Duodenal mucosa (tissue), 2 donors: Measurements from ENCODE around the gene OPA1.

Experiments
- H3K27ac ChIP-seq: one replicate; pipeline ENCODE4 v1.7.0; 2013; ENCODE audit warnings: low read depth, low read length
- H3K27me3 ChIP-seq, 2 donors: one replicate each; pipeline ENCODE4 v1.7.0; 2013; ENCODE audit warnings: low read length in 2 of 2, control low read depth in 1 of 2; ENCODE audit not compliant: insufficient read depth in 2 of 2, control insufficient read depth in 1 of 2
- H3K36me3 ChIP-seq, 2 donors: one replicate each; pipeline ENCODE4 v1.7.0; 2013; ENCODE audit warnings: low read length in 2 of 2, control low read depth in 1 of 2; ENCODE audit not compliant: insufficient read depth in 2 of 2, control insufficient read depth in 1 of 2
- H3K4me1 ChIP-seq, 2 donors: one replicate each; pipeline ENCODE4 v1.7.0; 2013; ENCODE audit warnings: low read length in 2 of 2, control low read depth in 1 of 2; ENCODE audit not compliant: insufficient read depth in 2 of 2, control insufficient read depth in 1 of 2
- H3K4me3 ChIP-seq, 2 donors: one replicate each; pipeline ENCODE4 v1.7.0; 2013; ENCODE audit warnings: low read length in 2 of 2, low read depth in 1 of 2
- H3K9ac ChIP-seq, 2 donors: one replicate each; pipeline ENCODE4 v1.7.0; 2013; ENCODE audit warnings: low read length in 2 of 2, low read depth in 1 of 2
- H3K9me3 ChIP-seq, 2 donors: one replicate each; pipeline ENCODE4 v1.7.0; 2013; ENCODE audit warnings: low read length in 2 of 2, control low read depth in 1 of 2; ENCODE audit not compliant: control insufficient read depth in 1 of 2

OPA1 gene

GRCh38 chr3:193693774-193694173 is 100.8 kb downstream of the OPA1 start:
- Histone ChIP-seq H3K27me3 (no peaks in the 10 kb centered on the region), H3K4me1 (peaks cover 8 to 9% of the 10 kb centered on the region in 2 donors), H3K4me3 (no peak overlapping the region), H3K9me3 (no peaks in the 10 kb centered on the region), H3K27ac (no peak overlapping the region), H3K9ac (no peak overlapping the region), H3K36me3 (peaks cover 16 to 31% of the 10 kb centered on the region in 2 donors)

GRCh38 chr3:193701953-193702635 is 109.1 kb downstream of the OPA1 start:
- Histone ChIP-seq H3K9me3 (no peaks in the 10 kb centered on the region), H3K36me3 (peaks cover 2 to 4% of the 10 kb centered on the region in 2 donors), H3K9ac (no peak overlapping the region), H3K27ac (no peak overlapping the region), H3K4me3 (no peak overlapping the region), H3K27me3 (no peaks in the 10 kb centered on the region), H3K4me1 (no peaks in the 10 kb centered on the region)

GRCh38 chr3:193702967-193703366 is 110.0 kb downstream of the OPA1 start:
- Histone ChIP-seq H3K4me3 (no peak overlapping the region), H3K9me3 (no peaks in the 10 kb centered on the region), H3K27ac (no peak overlapping the region), H3K9ac (no peak overlapping the region), H3K36me3 (peaks cover 2 to 4% of the 10 kb centered on the region in 2 donors), H3K27me3 (no peaks in the 10 kb centered on the region), H3K4me1 (no peaks in the 10 kb centered on the region)

GRCh38 chr3:193704431-193704830 is 111.4 kb downstream of the OPA1 start:
- no peaks in the 10 kb centered on the region for H3K27me3 ChIP-seq
- no peaks in the 10 kb centered on the region for H3K9me3 ChIP-seq
- no peak overlapping the region for H3K4me3 ChIP-seq
- H3K36me3 ChIP-seq: peaks cover 2 to 4% of the 10 kb centered on the region in 2 donors
- H3K27ac ChIP-seq: no peak overlapping the region
- no peak overlapping the region for H3K9ac ChIP-seq
- H3K4me1 ChIP-seq: no peaks in the 10 kb centered on the region

- H3K27ac ChIP-seq: no peak overlapping the region
- no peaks in the 10 kb centered on the region for H3K4me1 ChIP-seq
- H3K9ac ChIP-seq: no peak overlapping the region
- H3K27me3 ChIP-seq: no peaks in the 10 kb centered on the region
- no peaks in the 10 kb centered on the region for H3K36me3 ChIP-seq
- no peak overlapping the region for H3K4me3 ChIP-seq
- no peaks in the 10 kb centered on the region for H3K9me3 ChIP-seq
These were observed 115.3 kb downstream of the OPA1 start for GRCh38 chr3:193708270-193708669.

- Histone ChIP-seq H3K9ac (no peak overlapping the region), H3K4me3 (no peak overlapping the region), H3K9me3 (peaks cover 8 to 10% of the 10 kb centered on the region in 2 donors), H3K27ac (no peak overlapping the region), H3K36me3 (no peaks in the 10 kb centered on the region), H3K4me1 (no peaks in the 10 kb centered on the region), H3K27me3 (no peaks in the 10 kb centered on the region)
These were observed 117.5 kb downstream of the OPA1 start for GRCh38 chr3:193710286-193711165.

GRCh38 chr3:193711166-193711485 is 118.1 kb downstream of the OPA1 start:
- Histone ChIP-seq H3K4me1 (no peaks in the 10 kb centered on the region), H3K9ac (no peak overlapping the region), H3K4me3 (no peak overlapping the region), H3K27ac (no peak overlapping the region), H3K9me3 (peaks cover 8 to 10% of the 10 kb centered on the region in 2 donors), H3K36me3 (no peaks in the 10 kb centered on the region), H3K27me3 (no peaks in the 10 kb centered on the region)

- Histone ChIP-seq H3K4me1 (no peaks in the 10 kb centered on the region), H3K27me3 (no peaks in the 10 kb centered on the region), H3K36me3 (no peaks in the 10 kb centered on the region), H3K9ac (no peak overlapping the region), H3K27ac (no peak overlapping the region), H3K4me3 (no peak overlapping the region), H3K9me3 (peaks cover 8 to 10% of the 10 kb centered on the region in 2 donors)
These were observed 118.5 kb downstream of the OPA1 start for GRCh38 chr3:193711523-193711963.

GRCh38 chr3:193711964-193712598 is 119.1 kb downstream of the OPA1 start:
- Histone ChIP-seq H3K27me3 (no peaks in the 10 kb centered on the region), H3K4me3 (no peak overlapping the region), H3K27ac (no peak overlapping the region), H3K36me3 (no peaks in the 10 kb centered on the region), H3K9ac (no peak overlapping the region), H3K4me1 (no peaks in the 10 kb centered on the region), H3K9me3 (peaks cover 8 to 10% of the 10 kb centered on the region in 2 donors)

- no peaks in the 10 kb centered on the region for H3K36me3 ChIP-seq
- H3K9me3 ChIP-seq: peaks cover 8 to 10% of the 10 kb centered on the region in 2 donors
- no peak overlapping the region for H3K4me3 ChIP-seq
- H3K4me1 ChIP-seq: no peaks in the 10 kb centered on the region
- no peak overlapping the region for H3K27ac ChIP-seq
- no peak overlapping the region for H3K9ac ChIP-seq
- no peaks in the 10 kb centered on the region for H3K27me3 ChIP-seq
These were observed 119.9 kb downstream of the OPA1 start for GRCh38 chr3:193712938-193713337.
